Upper lobe of left lung (tissue), 4 donors: Measurements from ENCODE around the gene LZTFL1.

Source experiments
- POLR2A ChIP-seq, 4 donors: fragments of 450-650 bp; IDR thresholded peaks; one replicate each; pipeline ENCODE4 v1.5.1; 2016 to 2017; ENCODE audit warnings: antibody characterized with exemption in 4 of 4, mild to moderate bottlenecking in 2 of 4
- TF ChIP-seq, protein P1 (sequence below), 6 experiments: fragments of 450-650 bp in 4 of 6; fragments of 200-600 bp in 2 of 6; sonication (generic) in 2 of 6; IDR thresholded peaks; one replicate each; pipeline ENCODE4 v1.5.1; 2016 to 2019; ENCODE audit warnings: antibody characterized with exemption in 6 of 6

GRCh38 chr3:45816544-45816943 is 25.4 kb downstream of the LZTFL1 start:
- no peak for TF ChIP-seq POLR2A (IDR thresholded peaks at IDR 0.05)
- TF ChIP-seq, protein P1, sequence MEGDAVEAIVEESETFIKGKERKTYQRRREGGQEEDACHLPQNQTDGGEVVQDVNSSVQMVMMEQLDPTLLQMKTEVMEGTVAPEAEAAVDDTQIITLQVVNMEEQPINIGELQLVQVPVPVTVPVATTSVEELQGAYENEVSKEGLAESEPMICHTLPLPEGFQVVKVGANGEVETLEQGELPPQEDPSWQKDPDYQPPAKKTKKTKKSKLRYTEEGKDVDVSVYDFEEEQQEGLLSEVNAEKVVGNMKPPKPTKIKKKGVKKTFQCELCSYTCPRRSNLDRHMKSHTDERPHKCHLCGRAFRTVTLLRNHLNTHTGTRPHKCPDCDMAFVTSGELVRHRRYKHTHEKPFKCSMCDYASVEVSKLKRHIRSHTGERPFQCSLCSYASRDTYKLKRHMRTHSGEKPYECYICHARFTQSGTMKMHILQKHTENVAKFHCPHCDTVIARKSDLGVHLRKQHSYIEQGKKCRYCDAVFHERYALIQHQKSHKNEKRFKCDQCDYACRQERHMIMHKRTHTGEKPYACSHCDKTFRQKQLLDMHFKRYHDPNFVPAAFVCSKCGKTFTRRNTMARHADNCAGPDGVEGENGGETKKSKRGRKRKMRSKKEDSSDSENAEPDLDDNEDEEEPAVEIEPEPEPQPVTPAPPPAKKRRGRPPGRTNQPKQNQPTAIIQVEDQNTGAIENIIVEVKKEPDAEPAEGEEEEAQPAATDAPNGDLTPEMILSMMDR (IDR thresholded peaks at IDR 0.05), result no peak
